Measurements from ENCODE around the gene IQCH.

Gene IQCH

DNA sequence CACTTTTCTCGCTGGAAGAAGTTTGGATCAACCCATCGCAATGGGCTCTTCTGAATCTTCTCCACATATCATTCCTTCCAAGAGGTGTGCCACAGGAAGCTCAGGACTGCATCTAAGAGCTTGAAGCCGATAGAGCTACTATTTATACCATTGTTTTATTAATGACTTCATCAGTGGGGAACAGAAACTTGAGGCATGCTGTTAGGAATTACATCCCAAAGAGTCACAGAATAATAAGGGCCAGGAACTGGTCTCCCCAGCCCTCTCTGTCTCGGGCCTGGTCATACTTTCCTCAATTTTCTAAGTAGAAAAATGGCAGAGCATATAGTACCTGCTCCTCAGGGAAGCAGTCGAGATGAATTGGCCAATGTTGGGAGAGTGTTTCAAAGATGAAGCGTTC is 249.5 kb downstream of the IQCH start:
- no peak for DNase-seq (ENCODE audit: low read depth)

DNA sequence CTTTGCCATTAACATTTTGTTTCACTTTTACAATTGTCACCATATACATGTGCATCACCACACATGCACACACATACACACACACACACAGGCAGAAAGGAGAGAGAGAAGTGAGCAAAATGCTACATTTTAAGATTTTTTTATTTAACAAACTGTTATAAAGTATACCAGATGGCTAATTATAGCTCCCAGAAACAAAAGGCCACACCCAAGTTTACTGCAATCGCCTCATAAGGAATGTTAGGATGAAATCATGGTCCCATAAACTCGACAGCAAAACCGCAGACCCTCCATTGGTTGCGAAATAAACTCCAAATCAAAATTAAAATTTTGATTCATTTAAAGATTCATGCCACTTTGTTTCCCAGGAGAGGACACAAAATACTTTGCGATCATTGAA is 250.2 kb downstream of the IQCH start:
- no peak for DNase-seq (ENCODE audit: low read depth)

GRCh38 chr15:67505675-67506572 is 251.3 kb downstream of the IQCH start:
- DNase-seq (ENCODE audit: low read depth): no peak

DNA sequence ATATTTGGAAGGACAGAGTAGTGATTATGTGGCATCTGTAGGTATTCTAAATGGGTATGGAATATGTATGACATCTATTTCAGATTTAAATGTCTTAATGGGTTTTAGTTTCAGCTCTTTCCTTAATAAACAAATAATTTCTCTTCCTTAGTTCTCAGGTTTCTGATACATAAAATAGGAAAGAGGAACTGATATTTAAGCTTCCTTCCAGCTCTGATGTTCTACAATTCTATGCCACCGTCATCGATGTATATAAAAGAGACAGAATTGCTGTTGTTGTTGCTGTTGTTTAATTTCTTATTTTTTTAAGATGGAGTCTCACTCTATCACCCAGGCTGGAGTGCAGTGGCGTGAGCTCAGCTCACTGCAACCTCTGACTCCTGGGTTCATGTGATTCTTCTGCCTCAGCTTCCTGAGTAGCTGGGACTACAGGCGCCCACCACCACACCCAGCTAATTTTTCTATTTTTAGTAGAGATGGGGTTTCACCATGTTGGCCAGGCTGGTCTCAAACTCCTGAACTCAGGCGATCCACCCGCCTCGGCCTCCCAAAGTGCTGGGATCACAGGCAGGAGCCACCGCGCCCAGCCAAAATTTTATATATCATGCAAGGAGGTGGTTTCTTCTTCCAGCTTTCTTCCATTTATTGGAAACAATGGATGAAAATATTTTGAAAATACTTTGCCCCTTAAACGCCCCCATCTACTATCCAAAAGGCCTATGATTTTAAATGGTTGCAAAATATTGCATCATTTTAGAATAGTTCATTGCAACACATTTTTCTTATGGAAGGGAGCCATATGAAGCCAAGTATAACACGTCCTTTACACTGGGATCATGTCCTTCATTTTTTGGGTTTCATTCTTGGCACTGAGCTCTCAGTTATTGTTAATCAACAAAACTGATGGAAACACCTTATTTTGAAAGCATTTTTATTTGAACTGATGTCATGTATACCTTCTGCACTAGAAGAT is 252.5 kb downstream of the IQCH start:
- no peak for DNase-seq (ENCODE audit: low read depth)

GRCh38 chr15:67508407-67508806 is 253.8 kb downstream of the IQCH start:
- DNase-seq (ENCODE audit: low read depth): no peak

- DNase-seq (ENCODE audit: low read depth): no peak
Observed at GRCh38 chr15:67509918-67510317, 255.3 kb downstream of the IQCH start.

GRCh38 chr15:67510597-67511190 is 256.1 kb downstream of the IQCH start:
- DNase-seq (ENCODE audit: low read depth): no peak

DNA sequence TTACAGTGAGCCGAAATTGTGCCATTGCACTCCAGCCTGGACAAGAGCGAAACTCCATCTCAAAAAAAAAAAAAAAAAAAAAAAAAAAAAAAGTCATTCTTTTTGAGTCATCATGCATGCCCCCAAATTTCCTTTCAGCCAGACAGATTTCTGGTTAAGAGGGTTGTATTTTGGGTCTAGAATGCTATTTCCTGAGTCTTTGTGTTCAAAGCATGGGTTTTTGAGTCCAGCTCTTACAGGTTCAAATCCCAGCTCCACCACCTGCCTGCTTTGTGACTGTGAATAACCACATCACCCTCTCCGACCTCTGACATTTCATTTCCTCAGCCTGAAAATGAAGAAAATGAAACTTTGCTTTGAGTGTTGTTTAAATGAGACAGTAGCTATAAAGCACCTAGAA is 257.0 kb downstream of the IQCH start:
- DNase-seq (ENCODE audit: low read depth): no peak

DNA sequence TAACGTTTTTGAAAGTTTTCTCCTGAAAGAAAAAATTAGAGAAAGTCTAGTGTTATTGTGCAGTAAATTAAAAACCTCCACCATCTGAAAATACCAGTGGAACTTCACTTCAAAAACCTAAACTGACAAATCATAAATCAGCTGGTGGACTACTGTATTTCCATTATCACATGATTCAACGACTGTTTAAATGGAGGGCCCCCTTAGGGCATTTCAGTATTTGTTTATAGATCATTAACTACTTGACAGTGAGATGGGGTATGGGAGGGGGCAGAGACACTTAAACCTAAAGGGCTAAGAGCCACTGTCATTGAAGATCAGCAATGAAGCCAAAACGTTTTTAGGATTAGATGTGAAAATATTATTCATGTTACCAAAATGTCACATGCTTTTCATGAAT is 257.6 kb downstream of the IQCH start:
- DNase-seq (ENCODE audit: low read depth): no peak

DNA sequence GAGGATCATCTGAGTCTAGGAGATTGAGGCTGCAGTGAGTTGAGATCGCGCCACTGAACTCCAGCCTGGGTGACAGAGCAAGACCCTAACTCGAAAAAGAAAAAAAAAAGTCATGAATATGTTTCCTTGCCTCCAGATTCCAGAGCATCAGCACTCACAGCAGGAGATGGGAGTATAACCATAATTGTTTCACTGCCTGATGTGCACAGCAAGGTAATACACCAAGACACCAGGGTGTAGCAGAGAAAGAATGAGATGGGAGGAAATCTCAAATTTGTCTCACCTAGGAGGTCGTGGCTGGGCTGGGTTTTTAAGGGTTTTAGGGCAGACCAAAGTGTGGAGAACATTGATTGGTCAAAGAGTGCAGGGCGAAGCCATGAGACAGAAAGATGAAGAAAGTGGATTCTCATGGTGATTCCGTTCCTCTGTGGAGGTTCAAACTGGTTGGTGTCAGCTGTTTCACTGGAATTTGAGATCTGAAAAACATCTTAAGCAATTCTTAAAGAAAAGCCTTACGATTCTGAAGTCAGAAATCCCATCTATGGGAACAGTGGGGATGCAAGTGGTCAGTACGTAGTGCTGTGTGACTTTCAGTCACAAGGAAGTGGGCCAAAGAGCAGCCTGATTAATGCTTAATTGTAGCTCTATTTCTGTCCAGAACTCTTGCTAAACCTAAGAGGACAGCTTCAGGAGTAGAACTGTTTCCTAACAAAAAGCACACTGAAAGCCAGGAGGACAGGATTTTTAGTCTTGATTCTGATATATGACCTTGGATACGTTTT is 258.5 kb downstream of the IQCH start:
- DNase-seq (ENCODE audit: low read depth): no peak

DNA sequence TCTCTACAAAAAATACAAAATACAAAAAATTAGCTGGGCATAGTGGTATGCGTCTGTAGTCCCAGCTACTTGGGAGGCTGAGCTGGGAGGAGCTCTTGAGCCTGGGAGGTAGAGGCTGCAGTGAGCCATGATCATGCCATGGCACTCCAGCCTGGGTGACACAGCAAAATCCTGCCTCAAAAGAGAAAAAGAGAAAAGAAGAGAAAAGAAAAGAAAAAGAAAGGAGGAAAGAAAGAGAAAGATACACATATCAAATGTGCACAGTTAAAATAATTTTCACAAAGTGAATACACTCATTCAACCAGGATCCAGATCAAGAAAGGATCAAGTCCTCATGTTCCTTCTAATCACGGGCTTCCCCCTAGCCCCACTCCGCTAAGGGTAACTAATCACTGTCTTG is 260.5 kb downstream of the IQCH start:
- DNase-seq (ENCODE audit: low read depth): no peak

DNA sequence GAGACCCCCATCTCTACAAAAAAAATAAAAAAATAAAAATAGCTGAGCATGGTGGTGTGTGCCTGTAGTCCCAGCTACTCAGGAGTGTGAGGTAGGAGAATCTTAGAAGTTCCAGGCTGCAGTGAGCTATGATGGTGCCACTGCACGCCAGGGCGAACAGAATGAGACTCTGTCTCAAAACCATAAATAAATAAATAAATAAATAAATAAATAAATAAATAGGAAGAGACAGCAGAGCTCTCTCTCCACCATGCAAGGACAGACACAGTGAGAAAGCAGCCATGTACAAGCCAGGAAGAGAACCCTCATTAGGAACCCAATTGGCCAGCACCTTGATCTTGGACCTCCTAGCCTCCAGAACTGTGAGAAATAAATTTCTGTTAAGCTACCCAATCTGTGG is 261.0 kb downstream of the IQCH start:
- no peak for DNase-seq (ENCODE audit: low read depth)

GRCh38 chr15:67520321-67521028 is 265.9 kb downstream of the IQCH start:
- DNase-seq (ENCODE audit: low read depth): no peak

DNA sequence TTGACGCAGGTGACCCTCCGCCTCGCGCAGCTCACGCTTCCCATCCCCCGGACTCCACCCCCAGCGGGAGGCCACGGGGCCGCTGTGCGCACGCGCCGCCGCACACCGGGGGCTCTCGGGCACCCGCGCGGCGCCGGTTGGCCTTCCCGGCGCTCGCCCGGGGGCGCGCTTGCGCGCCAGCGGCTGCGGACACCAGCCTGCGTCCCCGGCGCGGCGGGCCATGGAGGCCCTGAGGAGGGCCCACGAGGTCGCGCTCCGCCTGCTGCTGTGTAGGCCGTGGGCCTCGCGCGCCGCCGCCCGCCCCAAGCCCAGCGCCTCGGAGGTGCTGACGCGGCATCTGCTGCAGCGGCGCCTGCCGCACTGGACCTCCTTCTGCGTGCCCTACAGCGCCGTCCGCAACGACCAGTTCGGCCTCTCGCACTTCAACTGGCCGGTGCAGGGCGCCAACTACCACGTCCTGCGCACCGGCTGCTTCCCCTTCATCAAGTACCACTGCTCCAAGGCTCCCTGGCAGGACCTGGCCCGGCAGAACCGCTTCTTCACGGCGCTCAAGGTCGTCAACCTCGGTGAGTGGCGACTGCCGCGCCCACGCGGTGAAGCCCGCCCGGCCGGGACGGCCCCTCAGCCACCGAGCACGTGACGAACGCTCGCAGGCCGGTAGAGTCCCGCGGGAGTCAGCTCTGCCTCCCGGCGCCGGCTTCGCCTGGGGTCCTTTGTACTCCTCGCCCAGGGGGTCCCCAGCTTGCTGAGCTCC is 266.6 kb downstream of the IQCH start, which contains the start of gene C15orf61:
Gene C15orf61 (plus strand): TSS at position 103 of the 754 bp plus-strand sequence. CDS start 118 bp downstream, at position 221.
- peak; percentile 76 for DNase-seq (ENCODE audit: low read depth)

DNA sequence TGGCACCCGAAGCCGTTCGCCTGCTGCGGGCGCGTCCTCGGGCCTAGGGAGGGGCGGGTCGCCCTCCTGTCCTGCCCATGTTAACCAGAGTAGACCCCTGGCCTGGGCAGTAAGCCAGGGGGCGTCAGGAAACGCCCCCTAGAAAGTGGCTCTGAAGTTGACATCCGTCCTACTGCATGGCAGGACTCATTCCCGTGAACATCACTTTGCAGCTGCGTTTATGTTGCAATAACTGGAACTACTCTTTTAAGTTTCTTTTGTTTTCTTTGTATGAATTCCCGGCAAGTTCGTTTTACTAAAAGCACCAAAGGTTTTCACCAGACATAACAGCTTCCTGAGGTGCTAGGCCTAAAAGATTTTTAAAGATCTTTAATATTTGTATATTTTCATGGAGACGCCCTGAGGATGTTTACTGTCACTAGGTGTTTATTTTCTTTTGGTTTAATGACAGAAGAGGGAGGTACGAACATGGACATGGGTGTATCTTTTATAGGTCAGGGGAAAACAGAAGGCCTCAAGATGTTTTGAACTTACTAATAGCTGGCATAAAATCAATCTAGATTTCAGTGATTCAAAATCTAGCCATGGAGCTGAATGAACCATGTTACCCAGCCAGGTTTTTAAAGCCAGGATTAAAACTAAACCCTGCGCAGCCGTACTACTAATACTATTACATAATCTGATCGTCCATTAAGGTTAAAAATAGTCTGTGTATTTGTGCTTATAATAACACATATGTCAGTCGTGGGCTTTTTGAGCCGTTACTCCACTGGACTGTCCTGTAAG is 267.4 kb downstream of the IQCH start:
- DNase-seq (ENCODE audit: low read depth): no peak

GRCh38 chr15:67523330-67523729 is 268.7 kb downstream of the IQCH start:
- no peak for DNase-seq (ENCODE audit: low read depth)

DNA sequence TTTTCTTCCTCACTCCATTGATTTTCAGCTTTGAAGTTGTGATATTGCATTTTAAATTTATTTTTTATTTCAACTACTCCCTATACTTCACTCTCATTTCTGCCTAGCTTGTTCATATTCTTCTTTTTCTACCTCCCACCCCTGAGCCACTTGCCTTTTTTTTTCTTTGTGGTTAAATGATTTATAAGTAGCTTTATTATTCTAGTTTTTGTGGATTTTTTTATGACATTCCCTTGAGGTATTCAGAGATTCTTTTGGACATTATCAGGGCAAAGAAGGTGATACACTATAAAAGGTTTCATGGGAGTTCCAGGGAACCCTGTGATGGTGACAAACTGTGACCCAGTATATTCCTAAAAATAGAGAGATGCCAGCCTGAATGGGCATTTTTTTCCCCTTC is 269.6 kb downstream of the IQCH start:
- no peak for DNase-seq (ENCODE audit: low read depth)

DNA sequence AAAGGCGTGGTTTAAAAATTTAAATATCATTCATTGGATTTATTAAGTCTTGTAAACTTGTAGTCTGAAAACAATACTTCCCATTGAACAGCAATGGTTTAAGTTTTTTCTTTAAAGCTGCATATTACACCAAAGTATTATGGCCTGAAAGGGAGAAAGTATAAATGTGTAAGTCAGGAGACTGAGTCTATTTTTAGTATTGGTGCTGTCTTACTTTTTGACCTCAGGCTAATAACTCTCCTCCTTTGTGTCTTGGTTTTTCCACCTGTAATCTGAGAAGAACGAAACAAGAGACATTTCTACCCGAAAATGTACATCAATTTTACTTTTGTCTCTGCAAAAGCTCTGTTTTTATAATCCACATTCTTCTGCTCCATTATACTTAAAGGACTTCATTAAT is 273.9 kb downstream of the IQCH start:
- DNase-seq (ENCODE audit: low read depth): no peak

GRCh38 chr15:67531379-67531914 is 276.9 kb downstream of the IQCH start:
- DNase-seq (ENCODE audit: low read depth): no peak
